ENCODE results near the gene ATF2. TPM values are rescaled to one million over a fixed set of nuclear protein-coding genes. Genes with fewer than 3 reads are reported as not detected.

The ATF2 gene
- total and polyA plus RNA-seq, 9 of the 15 experiments (the other 6 are each of a cell fraction or from before 2014, with no cell fraction given): 24.2 to 111 (median 45.9) TPM

DNA sequence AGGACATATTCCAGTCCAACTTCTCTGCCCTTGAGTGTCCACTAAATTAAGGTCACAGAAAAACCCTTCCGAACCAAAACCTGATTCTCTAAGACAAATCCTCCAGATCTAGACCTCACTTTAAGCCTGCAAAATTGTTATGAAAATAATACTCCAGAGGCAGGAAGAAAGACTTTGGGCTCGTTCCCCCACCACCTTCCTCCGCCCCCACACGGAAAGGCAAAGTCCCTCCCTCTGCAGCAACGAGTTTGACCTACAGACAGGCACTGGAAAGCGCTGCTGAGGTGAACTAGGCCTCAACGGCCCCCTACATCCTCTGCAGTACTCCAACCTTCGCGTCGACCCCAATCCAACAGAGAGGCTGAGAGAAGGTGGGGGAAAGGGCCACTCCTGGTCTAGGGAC is 12.7 kb upstream of the ATF2 start (continued):
- TF ChIP-seq, protein P1, sequence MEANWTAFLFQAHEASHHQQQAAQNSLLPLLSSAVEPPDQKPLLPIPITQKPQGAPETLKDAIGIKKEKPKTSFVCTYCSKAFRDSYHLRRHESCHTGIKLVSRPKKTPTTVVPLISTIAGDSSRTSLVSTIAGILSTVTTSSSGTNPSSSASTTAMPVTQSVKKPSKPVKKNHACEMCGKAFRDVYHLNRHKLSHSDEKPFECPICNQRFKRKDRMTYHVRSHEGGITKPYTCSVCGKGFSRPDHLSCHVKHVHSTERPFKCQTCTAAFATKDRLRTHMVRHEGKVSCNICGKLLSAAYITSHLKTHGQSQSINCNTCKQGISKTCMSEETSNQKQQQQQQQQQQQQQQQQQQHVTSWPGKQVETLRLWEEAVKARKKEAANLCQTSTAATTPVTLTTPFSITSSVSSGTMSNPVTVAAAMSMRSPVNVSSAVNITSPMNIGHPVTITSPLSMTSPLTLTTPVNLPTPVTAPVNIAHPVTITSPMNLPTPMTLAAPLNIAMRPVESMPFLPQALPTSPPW (CRISPR knock-in tag; IDR thresholded peaks at IDR 0.05): peak; percentile 73
- TF ChIP-seq POLR2AphosphoS2 (IDR thresholded peaks at IDR 0.05; ENCODE audit: low read length): peak; percentile 30; the same call in 1 of the 2 replicates
- TF ChIP-seq, protein P2, sequence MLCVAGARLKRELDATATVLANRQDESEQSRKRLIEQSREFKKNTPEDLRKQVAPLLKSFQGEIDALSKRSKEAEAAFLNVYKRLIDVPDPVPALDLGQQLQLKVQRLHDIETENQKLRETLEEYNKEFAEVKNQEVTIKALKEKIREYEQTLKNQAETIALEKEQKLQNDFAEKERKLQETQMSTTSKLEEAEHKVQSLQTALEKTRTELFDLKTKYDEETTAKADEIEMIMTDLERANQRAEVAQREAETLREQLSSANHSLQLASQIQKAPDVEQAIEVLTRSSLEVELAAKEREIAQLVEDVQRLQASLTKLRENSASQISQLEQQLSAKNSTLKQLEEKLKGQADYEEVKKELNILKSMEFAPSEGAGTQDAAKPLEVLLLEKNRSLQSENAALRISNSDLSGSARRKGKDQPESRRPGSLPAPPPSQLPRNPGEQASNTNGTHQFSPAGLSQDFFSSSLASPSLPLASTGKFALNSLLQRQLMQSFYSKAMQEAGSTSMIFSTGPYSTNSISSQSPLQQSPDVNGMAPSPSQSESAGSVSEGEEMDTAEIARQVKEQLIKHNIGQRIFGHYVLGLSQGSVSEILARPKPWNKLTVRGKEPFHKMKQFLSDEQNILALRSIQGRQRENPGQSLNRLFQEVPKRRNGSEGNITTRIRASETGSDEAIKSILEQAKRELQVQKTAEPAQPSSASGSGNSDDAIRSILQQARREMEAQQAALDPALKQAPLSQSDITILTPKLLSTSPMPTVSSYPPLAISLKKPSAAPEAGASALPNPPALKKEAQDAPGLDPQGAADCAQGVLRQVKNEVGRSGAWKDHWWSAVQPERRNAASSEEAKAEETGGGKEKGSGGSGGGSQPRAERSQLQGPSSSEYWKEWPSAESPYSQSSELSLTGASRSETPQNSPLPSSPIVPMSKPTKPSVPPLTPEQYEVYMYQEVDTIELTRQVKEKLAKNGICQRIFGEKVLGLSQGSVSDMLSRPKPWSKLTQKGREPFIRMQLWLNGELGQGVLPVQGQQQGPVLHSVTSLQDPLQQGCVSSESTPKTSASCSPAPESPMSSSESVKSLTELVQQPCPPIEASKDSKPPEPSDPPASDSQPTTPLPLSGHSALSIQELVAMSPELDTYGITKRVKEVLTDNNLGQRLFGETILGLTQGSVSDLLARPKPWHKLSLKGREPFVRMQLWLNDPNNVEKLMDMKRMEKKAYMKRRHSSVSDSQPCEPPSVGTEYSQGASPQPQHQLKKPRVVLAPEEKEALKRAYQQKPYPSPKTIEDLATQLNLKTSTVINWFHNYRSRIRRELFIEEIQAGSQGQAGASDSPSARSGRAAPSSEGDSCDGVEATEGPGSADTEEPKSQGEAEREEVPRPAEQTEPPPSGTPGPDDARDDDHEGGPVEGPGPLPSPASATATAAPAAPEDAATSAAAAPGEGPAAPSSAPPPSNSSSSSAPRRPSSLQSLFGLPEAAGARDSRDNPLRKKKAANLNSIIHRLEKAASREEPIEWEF (CRISPR knock-in tag; IDR thresholded peaks at IDR 0.05): 0 out of 2 replicates have a peak, but pooled peaks have one; percentile 17
- TF ChIP-seq EGR1 (conservative IDR thresholded peaks at IDR 0.05): peak; percentile 96
- TF ChIP-seq RBM15 (IDR thresholded peaks at IDR 0.05; ENCODE audit: insufficient read depth, low read length): no peak
- TF ChIP-seq CBX3 (IDR thresholded peaks at IDR 0.05; ENCODE audit: borderline replicate concordance in 1 of 2, low read length in 2 of 2): 0 out of 3 replicates have a peak, but pooled peaks of 1 of the 2 experiments have one; percentile 11
- TF ChIP-seq, protein P3, sequence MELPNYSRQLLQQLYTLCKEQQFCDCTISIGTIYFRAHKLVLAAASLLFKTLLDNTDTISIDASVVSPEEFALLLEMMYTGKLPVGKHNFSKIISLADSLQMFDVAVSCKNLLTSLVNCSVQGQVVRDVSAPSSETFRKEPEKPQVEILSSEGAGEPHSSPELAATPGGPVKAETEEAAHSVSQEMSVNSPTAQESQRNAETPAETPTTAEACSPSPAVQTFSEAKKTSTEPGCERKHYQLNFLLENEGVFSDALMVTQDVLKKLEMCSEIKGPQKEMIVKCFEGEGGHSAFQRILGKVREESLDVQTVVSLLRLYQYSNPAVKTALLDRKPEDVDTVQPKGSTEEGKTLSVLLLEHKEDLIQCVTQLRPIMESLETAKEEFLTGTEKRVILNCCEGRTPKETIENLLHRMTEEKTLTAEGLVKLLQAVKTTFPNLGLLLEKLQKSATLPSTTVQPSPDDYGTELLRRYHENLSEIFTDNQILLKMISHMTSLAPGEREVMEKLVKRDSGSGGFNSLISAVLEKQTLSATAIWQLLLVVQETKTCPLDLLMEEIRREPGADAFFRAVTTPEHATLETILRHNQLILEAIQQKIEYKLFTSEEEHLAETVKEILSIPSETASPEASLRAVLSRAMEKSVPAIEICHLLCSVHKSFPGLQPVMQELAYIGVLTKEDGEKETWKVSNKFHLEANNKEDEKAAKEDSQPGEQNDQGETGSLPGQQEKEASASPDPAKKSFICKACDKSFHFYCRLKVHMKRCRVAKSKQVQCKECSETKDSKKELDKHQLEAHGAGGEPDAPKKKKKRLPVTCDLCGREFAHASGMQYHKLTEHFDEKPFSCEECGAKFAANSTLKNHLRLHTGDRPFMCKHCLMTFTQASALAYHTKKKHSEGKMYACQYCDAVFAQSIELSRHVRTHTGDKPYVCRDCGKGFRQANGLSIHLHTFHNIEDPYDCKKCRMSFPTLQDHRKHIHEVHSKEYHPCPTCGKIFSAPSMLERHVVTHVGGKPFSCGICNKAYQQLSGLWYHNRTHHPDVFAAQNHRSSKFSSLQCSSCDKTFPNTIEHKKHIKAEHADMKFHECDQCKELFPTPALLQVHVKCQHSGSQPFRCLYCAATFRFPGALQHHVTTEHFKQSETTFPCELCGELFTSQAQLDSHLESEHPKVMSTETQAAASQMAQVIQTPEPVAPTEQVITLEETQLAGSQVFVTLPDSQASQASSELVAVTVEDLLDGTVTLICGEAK (IDR thresholded peaks at IDR 0.05): 0 out of 2 replicates have a peak, but pooled peaks have one; percentile 22
- TF ChIP-seq, protein P3 (CRISPR knock-in tag; IDR thresholded peaks at IDR 0.05): no peak
- peak; percentile 64; the same call in 1 of the 2 replicates for TF ChIP-seq XRCC5 (IDR thresholded peaks at IDR 0.05; ENCODE audit: low read depth, low read length)
- no peak for TF ChIP-seq SMAD3 (CRISPR knock-in tag; conservative IDR thresholded peaks at IDR 0.05)
- TF ChIP-seq, protein P4, sequence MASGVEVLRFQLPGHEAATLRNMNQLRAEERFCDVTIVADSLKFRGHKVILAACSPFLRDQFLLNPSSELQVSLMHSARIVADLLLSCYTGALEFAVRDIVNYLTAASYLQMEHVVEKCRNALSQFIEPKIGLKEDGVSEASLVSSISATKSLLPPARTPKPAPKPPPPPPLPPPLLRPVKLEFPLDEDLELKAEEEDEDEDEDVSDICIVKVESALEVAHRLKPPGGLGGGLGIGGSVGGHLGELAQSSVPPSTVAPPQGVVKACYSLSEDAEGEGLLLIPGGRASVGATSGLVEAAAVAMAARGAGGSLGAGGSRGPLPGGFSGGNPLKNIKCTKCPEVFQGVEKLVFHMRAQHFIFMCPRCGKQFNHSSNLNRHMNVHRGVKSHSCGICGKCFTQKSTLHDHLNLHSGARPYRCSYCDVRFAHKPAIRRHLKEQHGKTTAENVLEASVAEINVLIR (CRISPR knock-in tag; IDR thresholded peaks at IDR 0.05): no peak
